Measurements from ENCODE around the gene RALB. TPM values are rescaled to one million over a fixed set of nuclear protein-coding genes. Genes with fewer than 3 reads are reported as not detected.

Gene RALB
- total and polyA plus RNA-seq, 2 experiments from 2014 or later, result 15.2 to 17.4 TPM

GRCh38 chr2:120224256-120224655 is 28.4 kb upstream of the RALB start (continued):
- TF ChIP-seq ETS1 (IDR thresholded peaks at IDR 0.05) (no peak), ZNF114 (CRISPR knock-in tag; IDR thresholded peaks at IDR 0.05) (no peak), CTCF (conservative IDR thresholded peaks at IDR 0.05; ENCODE audit: low read depth in 2 of 2) (no peak), EZH2 (IDR thresholded peaks at IDR 0.05; ENCODE audit: low read depth, unreplicated experiment) (no peak), NANOG (IDR thresholded peaks at IDR 0.05; ENCODE audit: borderline replicate concordance) (no peak)

GRCh38 chr2:120224735-120225548 is 27.7 kb upstream of the RALB start:
- Histone ChIP-seq H3K79me2 (replicated peaks; ENCODE audit: insufficient read depth) (peaks cover 14% of the 10 kb centered on the region), H3K4me1 (ENCODE audit: insufficient read depth) (no peaks in the 10 kb centered on the region; the same call in 1 of the 2 replicates), H3K27ac (ENCODE audit: low read depth) (no peak overlapping the region), H3K4me2 (no peak overlapping the region), H3K36me3 (ENCODE audit: insufficient read depth) (no peaks in the 10 kb centered on the region; the same call in 1 of the 2 replicates), H3K4me3 (no peak overlapping the region), H4K20me1 (replicated peaks; ENCODE audit: insufficient read depth) (peaks cover 11% of the 10 kb centered on the region; the same call in 1 of the 2 replicates), H3F3A (replicated peaks; ENCODE audit: low read depth) (no peaks in the 10 kb centered on the region), H2AFZ (no peak overlapping the region), H3K9me2 (ENCODE audit: insufficient read depth) (peaks cover 6% of the 10 kb centered on the region; the same call in 1 of the 2 replicates), H3K27me3 (ENCODE audit: insufficient read depth) (peaks cover 29% of the 10 kb centered on the region)
- peaks cover 35% of the 10 kb centered on the region for H3K27me3 Mint-ChIP-seq (ENCODE audit: insufficient read depth, low read depth, poor library complexity)
- H3K4me1 Mint-ChIP-seq, result peaks cover 18% of the 10 kb centered on the region
- no peak overlapping the region for H3K27ac Mint-ChIP-seq
- peaks cover 20% of the 10 kb centered on the region for H3K36me3 Mint-ChIP-seq (ENCODE audit: low read depth)
- no peak overlapping the region; the same call in 2 of the 3 replicates for H3K4me3 Mint-ChIP-seq
- TF ChIP-seq REST (IDR thresholded peaks at IDR 0.05; ENCODE audit: unreplicated experiment) (no peak), ETS1 (IDR thresholded peaks at IDR 0.05) (no peak), ZNF331 (CRISPR knock-in tag; IDR thresholded peaks at IDR 0.05; ENCODE audit: low read depth) (no peak), STAT1 (IDR thresholded peaks at IDR 0.05; ENCODE audit: unreplicated experiment) (no peak), ZNF462 (CRISPR knock-in tag; IDR thresholded peaks at IDR 0.05) (no peak), EZH2 (IDR thresholded peaks at IDR 0.05; ENCODE audit: low read depth, unreplicated experiment) (no peak)
- DNase-seq (ENCODE audit: low spot score) (no peak), ATAC-seq (no peak)
- peaks cover 13% of the 10 kb centered on the region for H3K9me3 Mint-ChIP-seq

All from GM23338 (cell line).